ENCODE measurements around the gene PTPRN2. TPM values are rescaled to one million over a fixed set of nuclear protein-coding genes. Genes with fewer than 3 reads are reported as not detected.

PTPRN2 gene
- total RNA-seq, 1 experiment from 2014 or later: 2.1 TPM

DNA sequence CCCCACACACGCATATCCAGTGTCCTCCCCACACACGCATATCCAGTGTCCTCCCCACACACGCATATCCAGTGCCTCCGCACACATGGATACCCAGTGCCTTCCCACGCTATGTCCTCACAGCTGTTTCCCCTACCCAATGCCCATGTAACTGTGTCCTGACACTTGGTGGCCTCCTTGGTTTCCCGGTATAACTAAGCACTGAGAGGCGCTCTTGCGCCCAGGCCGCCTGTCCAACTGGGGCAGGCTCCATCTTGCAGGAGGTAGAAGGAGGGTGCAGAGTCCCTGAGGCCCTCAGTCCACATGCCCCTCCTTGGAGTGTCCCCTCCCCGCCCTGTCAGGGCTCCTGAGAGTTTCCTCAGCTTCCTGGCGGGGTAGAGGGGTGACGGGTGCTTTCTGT lies 715.2 kb downstream of the PTPRN2 start:
- Histone ChIP-seq H3K4me2 (ENCODE audit: low read length) (no peak overlapping the region), H3K9ac (ENCODE audit: low read length) (no peak overlapping the region), H3K9me3 (ENCODE audit: control insufficient read depth in 1 of 2, insufficient read depth in 1 of 2, low read depth in 1 of 2, low read length in 2 of 2) (no peaks in the 10 kb centered on the region), H4K20me1 (ENCODE audit: insufficient read depth) (no peaks in the 10 kb centered on the region), H3K4me1 (ENCODE audit: control insufficient read depth in 1 of 2, insufficient read depth in 2 of 2, low read length in 2 of 2) (peaks cover 0 to 9% of the 10 kb centered on the region in 2 experiments; a peak in 2 of 4 replicates), H3K27me3 (ENCODE audit: insufficient read depth, low read length) (no peaks in the 10 kb centered on the region), H3K9me2 (ENCODE audit: insufficient read depth) (no peaks in the 10 kb centered on the region), H3K36me3 (ENCODE audit: control insufficient read depth in 1 of 2, insufficient read depth in 2 of 2, low read length in 2 of 2) (no peaks in the 10 kb centered on the region), H3K79me2 (ENCODE audit: insufficient read depth, low read length) (no peaks in the 10 kb centered on the region), H3K4me3 (replicated peaks in 1 of 2; ENCODE audit: low read depth in 1 of 2, low read length in 2 of 2) (no peak overlapping the region), H3K27ac (ENCODE audit: low read depth, low read length) (no peak overlapping the region), H2AFZ (ENCODE audit: low read depth, low read length, poor library complexity, severe bottlenecking) (no peak overlapping the region)
- POLR2A ChIA-PET: no interaction called here
- no peak for TF ChIP-seq JUND (IDR thresholded peaks at IDR 0.05)
- TF ChIP-seq, protein P1, sequence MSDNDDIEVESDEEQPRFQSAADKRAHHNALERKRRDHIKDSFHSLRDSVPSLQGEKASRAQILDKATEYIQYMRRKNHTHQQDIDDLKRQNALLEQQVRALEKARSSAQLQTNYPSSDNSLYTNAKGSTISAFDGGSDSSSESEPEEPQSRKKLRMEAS (IDR thresholded peaks at IDR 0.05): no peak
- no peak for TF ChIP-seq ZNF274 (IDR thresholded peaks at IDR 0.05; ENCODE audit: low read depth, low read length)
- TF ChIP-seq SRF (IDR thresholded peaks at IDR 0.05; ENCODE audit: low read depth): no peak
- TF ChIP-seq SP1 (IDR thresholded peaks at IDR 0.05; ENCODE audit: low read depth): no peak
- TF ChIP-seq CBX3 (IDR thresholded peaks at IDR 0.05; ENCODE audit: low read depth): no peak
- no peak for TF ChIP-seq YY1 (IDR thresholded peaks at IDR 0.05; ENCODE audit: extremely low read depth, insufficient replicate concordance, low read depth, low read length)
- TF ChIP-seq ELF1 (IDR thresholded peaks at IDR 0.05; ENCODE audit: borderline replicate concordance, low read depth): no peak
- TF ChIP-seq EGR1 (IDR thresholded peaks at IDR 0.05; ENCODE audit: low read depth): no peak
- TF ChIP-seq POLR2AphosphoS5 (IDR thresholded peaks at IDR 0.05; ENCODE audit: low read depth, low read length): no peak
- ATAC-seq: no peak
- CTCF ChIA-PET: no interaction called here
- no TSS peak for BruUV-seq (replicated peaks)
- no peak for DNase-seq (ENCODE audit: low read depth, low spot score)
- RAD21 ChIA-PET (ENCODE audit: low non-redundant PET in 1 of 2, low total read pairs in 2 of 2, uncharacterized antibody in 2 of 2, unreplicated experiment in 2 of 2): no interaction called here
- intact Hi-C loops (cut with micrococcal nuclease): no loop called here

DNA sequence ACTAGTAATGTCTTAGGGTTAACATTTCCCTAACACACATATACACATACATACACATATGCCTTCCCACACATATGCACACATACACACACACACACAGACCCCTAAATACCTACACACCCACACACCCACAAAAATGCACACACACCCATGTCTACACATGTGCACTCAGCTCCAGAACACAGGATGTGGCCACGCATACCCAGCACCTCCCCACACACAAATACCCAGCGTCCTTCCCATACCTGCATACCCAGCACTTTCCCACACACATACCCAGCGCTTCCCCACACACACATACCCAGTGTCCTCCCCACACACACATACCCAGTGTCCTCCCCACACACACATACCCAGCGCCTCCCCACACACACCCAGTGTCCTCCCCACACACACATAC lies 715.9 kb downstream of the PTPRN2 start:
- no TSS peak for BruUV-seq (replicated peaks)
- H3K36me3 ChIP-seq (ENCODE audit: control insufficient read depth in 1 of 2, insufficient read depth in 2 of 2, low read length in 2 of 2): no peaks in the 10 kb centered on the region
- H3K4me2 ChIP-seq (ENCODE audit: low read length): no peak overlapping the region
- no peaks in the 10 kb centered on the region for H3K9me3 ChIP-seq (ENCODE audit: control insufficient read depth in 1 of 2, insufficient read depth in 1 of 2, low read depth in 1 of 2, low read length in 2 of 2)
- intact Hi-C loops (cut with micrococcal nuclease): no loop called here
- H2AFZ ChIP-seq (ENCODE audit: low read depth, low read length, poor library complexity, severe bottlenecking): no peak overlapping the region
- H3K9ac ChIP-seq (ENCODE audit: low read length): no peak overlapping the region
- H3K4me1 ChIP-seq (ENCODE audit: control insufficient read depth in 1 of 2, insufficient read depth in 2 of 2, low read length in 2 of 2): peaks cover 0 to 9% of the 10 kb centered on the region in 2 experiments; a peak in 2 of 4 replicates
- POLR2A ChIA-PET: no interaction called here
- no peak overlapping the region for H3K27ac ChIP-seq (ENCODE audit: low read depth, low read length)
- H3K4me3 ChIP-seq (replicated peaks in 1 of 2; ENCODE audit: low read depth in 1 of 2, low read length in 2 of 2): no peak overlapping the region
- H3K9me2 ChIP-seq (ENCODE audit: insufficient read depth): no peaks in the 10 kb centered on the region
- CTCF ChIA-PET: no interaction called here
- H4K20me1 ChIP-seq (ENCODE audit: insufficient read depth): no peaks in the 10 kb centered on the region
- no peaks in the 10 kb centered on the region for H3K27me3 ChIP-seq (ENCODE audit: insufficient read depth, low read length)
- H3K79me2 ChIP-seq (ENCODE audit: insufficient read depth, low read length): no peaks in the 10 kb centered on the region
- no peak for ATAC-seq
- TF ChIP-seq RAD21 (IDR thresholded peaks at IDR 0.05; ENCODE audit: low read depth): no peak
- TF ChIP-seq SRF (IDR thresholded peaks at IDR 0.05; ENCODE audit: low read depth): no peak
- no peak for TF ChIP-seq EGR1 (IDR thresholded peaks at IDR 0.05; ENCODE audit: low read depth)
- no peak for TF ChIP-seq ZFX (IDR thresholded peaks at IDR 0.05)
- TF ChIP-seq ZNF274 (IDR thresholded peaks at IDR 0.05; ENCODE audit: low read depth, low read length): no peak
- RAD21 ChIA-PET (ENCODE audit: low non-redundant PET in 1 of 2, low total read pairs in 2 of 2, uncharacterized antibody in 2 of 2, unreplicated experiment in 2 of 2): no interaction called here
- DNase-seq (ENCODE audit: low read depth, low spot score): no peak
